HepG2 (cell line): Measurements from ENCODE around the gene KCNS1. TPM values are rescaled to one million over a fixed set of nuclear protein-coding genes. Genes with fewer than 3 reads are reported as not detected.

Source experiments
- ARNT ChIP-seq: fragments of 450-650 bp; IDR thresholded peaks from 2 replicates; pipeline ENCODE4 v1.6.1; 2017
- BORCS8-MEF2B ChIP-seq: sonication (generic); formaldehyde crosslinking; IDR thresholded peaks from 2 replicates; pipeline ENCODE4 v1.8.0; 2022; ENCODE audit warnings: mild to moderate bottlenecking, missing genetic modification reagents
- CBX1 ChIP-seq: IDR thresholded peaks from one replicate; pipeline ENCODE4 v1.6.1; 2016; ENCODE audit warnings: antibody characterized with exemption, low read depth
- FOSL1 ChIP-seq: sonication (generic); formaldehyde crosslinking; IDR thresholded peaks from 2 replicates; pipeline ENCODE4 v1.9.0; 2021; ENCODE audit warnings: missing genetic modification reagents, borderline replicate concordance
- GPN1 ChIP-seq: sonication (generic); formaldehyde crosslinking; IDR thresholded peaks from 2 replicates; pipeline ENCODE4 v1.5.1; 2020; ENCODE audit warnings: missing genetic modification reagents, borderline replicate concordance
- HIVEP1 ChIP-seq: sonication (generic); formaldehyde crosslinking; IDR thresholded peaks from 2 replicates; pipeline ENCODE4 v1.4.0; 2020; ENCODE audit warnings: mild to moderate bottlenecking, missing genetic modification reagents
- HNF4G ChIP-seq, 2 experiments: sonication (generic) in 1 of 2; formaldehyde crosslinking in 1 of 2; IDR thresholded peaks; 2 replicates each; pipeline versions ENCODE4 v1.4.0 to v1.6.1; 2011 to 2020; ENCODE audit warnings: borderline replicate concordance in 2 of 2, low read depth in 2 of 2, mild to moderate bottlenecking in 2 of 2, low read length in 1 of 2, missing genetic modification reagents in 1 of 2, moderate library complexity in 1 of 2
- KMT2B ChIP-seq: IDR thresholded peaks from 2 replicates; pipeline ENCODE4 v1.6.1; 2016; ENCODE audit warnings: missing genetic modification reagents, missing compliant biosample characterization
- NFKB2 ChIP-seq: sonication (generic); formaldehyde crosslinking; IDR thresholded peaks from 2 replicates; pipeline ENCODE4 v1.4.0; 2020; ENCODE audit warnings: missing genetic modification reagents, borderline replicate concordance
- PCBP2 ChIP-seq: fragments of 200-400 bp; formaldehyde crosslinking; optimal IDR thresholded peaks from 2 replicates; pipeline ENCODE3; 2018; ENCODE audit warnings: low read length, low read depth; ENCODE audit not compliant: poor library complexity, severe bottlenecking
- PITX1 ChIP-seq: sonication (generic); formaldehyde crosslinking; IDR thresholded peaks from 2 replicates; pipeline ENCODE4 v1.5.1; 2020; ENCODE audit warnings: mild to moderate bottlenecking, missing genetic modification reagents
- RXRA ChIP-seq: sonication (generic); formaldehyde crosslinking; IDR thresholded peaks from 2 replicates; pipeline ENCODE4 v1.5.1; 2020; ENCODE audit warnings: missing genetic modification reagents
- SP1 ChIP-seq, 2 experiments: fragments of 450-650 bp in 1 of 2; sonication (generic) in 1 of 2; formaldehyde crosslinking in 1 of 2; IDR thresholded peaks; 2 replicates each; pipeline versions ENCODE4 v1.4.0 to v1.6.1; 2016 to 2020; ENCODE audit warnings: missing genetic modification reagents in 1 of 2
- ZKSCAN8 ChIP-seq: IDR thresholded peaks from 2 replicates; pipeline ENCODE4 v1.6.1; 2016; ENCODE audit warnings: borderline replicate concordance, missing genetic modification reagents, missing compliant biosample characterization
- ZNF292 ChIP-seq: sonication (generic); formaldehyde crosslinking; IDR thresholded peaks from 2 replicates; pipeline ENCODE4 v1.8.1; 2022; ENCODE audit warnings: mild to moderate bottlenecking, low read depth, missing genetic modification reagents, borderline replicate concordance
- ZNF468 ChIP-seq: sonication (generic); formaldehyde crosslinking; IDR thresholded peaks from 2 replicates; pipeline ENCODE4 v1.8.0; 2022; ENCODE audit warnings: mild to moderate bottlenecking, moderate library complexity, missing genetic modification reagents
- ZNF616 ChIP-seq: sonication (generic); formaldehyde crosslinking; IDR thresholded peaks from 2 replicates; pipeline ENCODE4 v1.5.0; 2020; ENCODE audit warnings: low read depth, mild to moderate bottlenecking, missing genetic modification reagents
- ZNF670 ChIP-seq: sonication (generic); formaldehyde crosslinking; IDR thresholded peaks from 2 replicates; pipeline ENCODE4 v1.8.0; 2022; ENCODE audit warnings: mild to moderate bottlenecking, missing genetic modification reagents, borderline replicate concordance
- ZNF768 ChIP-seq: sonication (generic); formaldehyde crosslinking; IDR thresholded peaks from 2 replicates; pipeline ENCODE4 v1.4.0; 2020; ENCODE audit warnings: missing genetic modification reagents
- polyA plus RNA-seq, 8 experiments: library from polyadenylated mRNA; depleted of rRNA in 3 of 8; stranded (reverse) in 7 of 8; unstranded in 1 of 8; fragments of >200 nt; fragmentation: Illumina TruSeq in 4 of 8; extraction: Trizol in 4 of 8; gene quantifications; 2 replicates each; pipeline versions ENCODE4 v1.2.1 to v1.2.3, GENCODE V29; 2011 to 2016; ENCODE audit warnings: low read depth in 4 of 8, missing spikeins in 1 of 8, mixed read lengths in 1 of 8; ENCODE audit not compliant: insufficient read depth in 1 of 8
- total RNA-seq, 5 experiments: library from RNA; depleted of rRNA; stranded (reverse); fragments of >200 nt; fragmentation: Illumina TruSeq; extraction: Trizol; gene quantifications; 2 replicates each; pipeline ENCODE4 v1.2.3, GENCODE V29; 2016; ENCODE audit warnings: low read depth in 1 of 5
- TF ChIP-seq, protein P1 (sequence below): sonication (generic); formaldehyde crosslinking; IDR thresholded peaks from 2 replicates; pipeline ENCODE4 v1.4.0; 2020; ENCODE audit warnings: missing genetic modification reagents
- TF ChIP-seq, protein P2 (sequence below): IDR thresholded peaks from 2 replicates; pipeline ENCODE4 v1.6.1; 2016; ENCODE audit warnings: low read depth, borderline replicate concordance
- TF ChIP-seq, protein P3 (sequence below): sonication (generic); formaldehyde crosslinking; IDR thresholded peaks from 2 replicates; pipeline ENCODE4; 2020; ENCODE audit warnings: missing genetic modification reagents, mild to moderate bottlenecking, borderline replicate concordance
- TF ChIP-seq, protein P4 (sequence below): IDR thresholded peaks from 2 replicates; pipeline ENCODE4 v1.6.1; 2012; ENCODE audit warnings: low read depth, low read length, improper control_type of control experiment

Gene KCNS1
- total and polyA plus RNA-seq, 2 of the 13 experiments (the other 11 are each of a cell fraction or from before 2014, with no cell fraction given), result 0.03 TPM; not detected in 1

GRCh38 chr20:45111799-45112471, 11.0 kb upstream of the KCNS1 start (continued):
- TF ChIP-seq ZNF616 (no peak), ZNF768 (CRISPR knock-in tag) (0 out of 2 replicates have a peak, but pooled peaks have one; percentile 14), PCBP2 (peak; percentile 60), NFKB2 (CRISPR knock-in tag) (no peak), PITX1 (CRISPR knock-in tag) (peak; percentile 17; the same call in 1 of the 2 replicates), ZNF292 (CRISPR knock-in tag) (no peak), ZNF670 (CRISPR knock-in tag) (no peak), ZNF468 (CRISPR knock-in tag) (no peak), RXRA (CRISPR knock-in tag) (no peak), SP1 (IDR thresholded peaks at IDR 0.05) (no peak), SP1 (CRISPR knock-in tag; IDR thresholded peaks at IDR 0.05) (no peak), KMT2B (CRISPR knock-in tag) (no peak), BORCS8-MEF2B (0 out of 2 replicates have a peak, but pooled peaks have one; percentile 59), GPN1 (no peak), ZKSCAN8 (no peak), HIVEP1 (CRISPR knock-in tag) (no peak), ARNT (no peak), HNF4G (IDR thresholded peaks at IDR 0.05; ENCODE audit: borderline replicate concordance, low read depth, low read length) (no peak), HNF4G (CRISPR knock-in tag; IDR thresholded peaks at IDR 0.05; ENCODE audit: borderline replicate concordance, low read depth) (0 out of 2 replicates have a peak, but pooled peaks have one; percentile 20), CBX1 (no peak), FOSL1 (CRISPR knock-in tag) (no peak)
- TF ChIP-seq, protein P1, sequence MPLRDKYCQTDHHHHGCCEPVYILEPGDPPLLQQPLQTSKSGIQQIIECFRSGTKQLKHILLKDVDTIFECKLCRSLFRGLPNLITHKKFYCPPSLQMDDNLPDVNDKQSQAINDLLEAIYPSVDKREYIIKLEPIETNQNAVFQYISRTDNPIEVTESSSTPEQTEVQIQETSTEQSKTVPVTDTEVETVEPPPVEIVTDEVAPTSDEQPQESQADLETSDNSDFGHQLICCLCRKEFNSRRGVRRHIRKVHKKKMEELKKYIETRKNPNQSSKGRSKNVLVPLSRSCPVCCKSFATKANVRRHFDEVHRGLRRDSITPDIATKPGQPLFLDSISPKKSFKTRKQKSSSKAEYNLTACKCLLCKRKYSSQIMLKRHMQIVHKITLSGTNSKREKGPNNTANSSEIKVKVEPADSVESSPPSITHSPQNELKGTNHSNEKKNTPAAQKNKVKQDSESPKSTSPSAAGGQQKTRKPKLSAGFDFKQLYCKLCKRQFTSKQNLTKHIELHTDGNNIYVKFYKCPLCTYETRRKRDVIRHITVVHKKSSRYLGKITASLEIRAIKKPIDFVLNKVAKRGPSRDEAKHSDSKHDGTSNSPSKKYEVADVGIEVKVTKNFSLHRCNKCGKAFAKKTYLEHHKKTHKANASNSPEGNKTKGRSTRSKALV, result no peak
- TF ChIP-seq, protein P2, sequence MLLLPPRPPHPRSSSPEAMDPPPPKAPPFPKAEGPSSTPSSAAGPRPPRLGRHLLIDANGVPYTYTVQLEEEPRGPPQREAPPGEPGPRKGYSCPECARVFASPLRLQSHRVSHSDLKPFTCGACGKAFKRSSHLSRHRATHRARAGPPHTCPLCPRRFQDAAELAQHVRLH, result no peak
- TF ChIP-seq, protein P3, sequence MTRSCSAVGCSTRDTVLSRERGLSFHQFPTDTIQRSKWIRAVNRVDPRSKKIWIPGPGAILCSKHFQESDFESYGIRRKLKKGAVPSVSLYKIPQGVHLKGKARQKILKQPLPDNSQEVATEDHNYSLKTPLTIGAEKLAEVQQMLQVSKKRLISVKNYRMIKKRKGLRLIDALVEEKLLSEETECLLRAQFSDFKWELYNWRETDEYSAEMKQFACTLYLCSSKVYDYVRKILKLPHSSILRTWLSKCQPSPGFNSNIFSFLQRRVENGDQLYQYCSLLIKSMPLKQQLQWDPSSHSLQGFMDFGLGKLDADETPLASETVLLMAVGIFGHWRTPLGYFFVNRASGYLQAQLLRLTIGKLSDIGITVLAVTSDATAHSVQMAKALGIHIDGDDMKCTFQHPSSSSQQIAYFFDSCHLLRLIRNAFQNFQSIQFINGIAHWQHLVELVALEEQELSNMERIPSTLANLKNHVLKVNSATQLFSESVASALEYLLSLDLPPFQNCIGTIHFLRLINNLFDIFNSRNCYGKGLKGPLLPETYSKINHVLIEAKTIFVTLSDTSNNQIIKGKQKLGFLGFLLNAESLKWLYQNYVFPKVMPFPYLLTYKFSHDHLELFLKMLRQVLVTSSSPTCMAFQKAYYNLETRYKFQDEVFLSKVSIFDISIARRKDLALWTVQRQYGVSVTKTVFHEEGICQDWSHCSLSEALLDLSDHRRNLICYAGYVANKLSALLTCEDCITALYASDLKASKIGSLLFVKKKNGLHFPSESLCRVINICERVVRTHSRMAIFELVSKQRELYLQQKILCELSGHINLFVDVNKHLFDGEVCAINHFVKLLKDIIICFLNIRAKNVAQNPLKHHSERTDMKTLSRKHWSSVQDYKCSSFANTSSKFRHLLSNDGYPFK (CRISPR knock-in tag), result 0 out of 2 replicates have a peak, but pooled peaks have one; percentile 16
- TF ChIP-seq, protein P4, sequence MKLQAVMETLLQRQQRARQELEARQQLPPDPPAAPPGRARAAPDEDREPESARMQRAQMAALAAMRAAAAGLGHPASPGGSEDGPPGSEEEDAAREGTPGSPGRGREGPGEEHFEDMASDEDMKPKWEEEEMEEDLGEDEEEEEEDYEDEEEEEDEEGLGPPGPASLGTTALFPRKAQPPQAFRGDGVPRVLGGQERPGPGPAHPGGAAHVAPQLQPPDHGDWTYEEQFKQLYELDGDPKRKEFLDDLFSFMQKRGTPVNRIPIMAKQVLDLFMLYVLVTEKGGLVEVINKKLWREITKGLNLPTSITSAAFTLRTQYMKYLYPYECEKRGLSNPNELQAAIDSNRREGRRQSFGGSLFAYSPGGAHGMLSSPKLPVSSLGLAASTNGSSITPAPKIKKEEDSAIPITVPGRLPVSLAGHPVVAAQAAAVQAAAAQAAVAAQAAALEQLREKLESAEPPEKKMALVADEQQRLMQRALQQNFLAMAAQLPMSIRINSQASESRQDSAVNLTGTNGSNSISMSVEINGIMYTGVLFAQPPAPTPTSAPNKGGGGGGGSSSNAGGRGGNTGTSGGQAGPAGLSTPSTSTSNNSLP, result 0 out of 2 replicates have a peak, but pooled peaks have one; percentile 33
